ENCODE measurements around the gene PDE10A.
"Not testable (repeated sequence)": the region's sequence is repeated elsewhere in the genome, so short reads cannot be mapped to it uniquely, and the experiment has no call there.

PDE10A gene

DNA sequence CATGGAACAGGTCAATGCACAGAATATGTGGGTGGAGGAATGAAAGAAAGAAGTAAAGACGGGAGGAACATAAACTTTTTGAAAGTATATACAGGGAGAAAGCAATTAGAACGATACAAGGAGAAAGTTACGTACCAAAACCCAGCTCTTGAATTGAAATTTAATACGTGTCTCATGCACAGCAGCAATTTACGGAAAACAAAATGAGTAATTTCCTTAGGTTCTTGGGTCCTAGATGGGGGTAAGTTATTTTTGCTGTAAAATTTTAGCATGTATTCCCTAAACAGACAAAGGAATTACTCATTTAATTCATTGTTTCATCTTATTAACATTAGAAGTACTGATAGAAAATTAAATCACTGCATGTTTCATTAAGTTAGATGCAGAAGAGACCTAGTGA lies 75.8 kb downstream of the PDE10A start:
- DNase-seq (ENCODE audit: low read depth in 2 of 2) = no peak

- DNase-seq (ENCODE audit: low read depth in 2 of 2) = no peak
Observed at GRCh38 chr6:165586706-165587105, 76.3 kb downstream of the PDE10A start.

- DNase-seq (ENCODE audit: low read depth in 2 of 2) = no peak
Observed at GRCh38 chr6:165585060-165585459, 78.0 kb downstream of the PDE10A start.

- no peak for DNase-seq (ENCODE audit: low read depth in 2 of 2)
Observed at GRCh38 chr6:165584541-165584940, 78.5 kb downstream of the PDE10A start.

DNA sequence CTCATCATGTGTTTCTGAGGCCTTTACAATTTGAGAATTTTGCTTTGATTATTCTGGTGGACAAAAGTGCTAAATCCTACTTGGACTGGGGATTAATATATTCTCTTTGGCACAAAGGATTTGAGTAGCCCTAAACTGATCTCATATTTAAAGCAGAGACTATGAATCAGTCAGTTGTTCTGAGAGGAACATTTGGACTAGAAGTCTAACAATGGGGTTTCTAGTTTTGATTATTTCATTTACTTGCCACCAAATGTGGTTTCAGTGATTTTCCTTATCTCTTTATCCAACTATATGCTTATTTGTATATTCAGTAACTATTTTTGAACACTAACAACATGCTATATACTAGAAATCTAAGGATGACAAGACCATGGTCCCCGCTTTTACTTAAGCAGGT lies 81.4 kb downstream of the PDE10A start:
- no peak for DNase-seq (ENCODE audit: low read depth in 2 of 2)

DNA sequence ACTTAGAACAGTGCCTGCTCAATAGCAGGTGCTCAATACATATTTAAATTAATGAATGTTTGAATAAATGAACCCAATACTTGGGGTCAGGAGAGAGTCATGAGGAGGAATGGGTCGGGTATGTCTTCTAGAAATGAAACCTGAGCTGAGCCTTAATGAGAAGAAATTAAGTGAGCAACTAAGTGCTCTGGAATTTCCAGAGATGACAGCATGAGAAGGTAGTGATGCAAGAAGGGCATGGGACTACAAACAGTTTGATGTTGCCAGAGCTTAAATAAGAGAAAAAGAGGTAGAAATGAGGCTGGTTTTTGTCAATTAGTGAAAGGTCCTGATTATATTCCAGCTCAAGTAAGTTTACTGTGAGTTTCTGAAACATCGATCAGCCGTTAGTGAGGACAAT lies 82.9 kb downstream of the PDE10A start:
- DNase-seq (ENCODE audit: low read depth in 2 of 2) = no peak

DNA sequence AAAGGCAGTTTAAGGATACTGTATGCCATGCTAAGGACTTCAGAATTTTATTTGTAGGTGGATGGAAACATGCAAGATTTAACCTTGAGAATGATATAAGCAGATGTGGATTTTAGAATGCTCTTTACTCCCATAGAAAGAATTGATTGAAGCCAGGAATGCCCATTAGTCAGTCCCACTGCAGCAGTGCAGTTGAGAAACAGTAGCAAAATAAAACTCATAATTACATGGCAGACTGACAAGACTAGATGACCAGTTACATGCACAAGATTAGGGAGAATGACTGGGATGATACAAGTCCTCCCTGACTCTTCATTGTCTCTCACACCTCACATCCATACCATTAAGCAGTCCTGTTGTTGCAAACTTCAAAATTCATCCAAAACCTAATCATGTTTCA lies 83.9 kb downstream of the PDE10A start:
- no peak for DNase-seq (ENCODE audit: low read depth in 2 of 2)

GRCh38 chr6:165577556-165577955 lies 85.5 kb downstream of the PDE10A start:
- no peak for DNase-seq (ENCODE audit: low read depth in 2 of 2)

GRCh38 chr6:165575158-165575549 lies 87.9 kb downstream of the PDE10A start:
- DNase-seq (ENCODE audit: low read depth in 2 of 2) = no peak

- DNase-seq (ENCODE audit: low read depth in 2 of 2) = no peak
Observed at GRCh38 chr6:165574220-165575157, 88.6 kb downstream of the PDE10A start.

DNA sequence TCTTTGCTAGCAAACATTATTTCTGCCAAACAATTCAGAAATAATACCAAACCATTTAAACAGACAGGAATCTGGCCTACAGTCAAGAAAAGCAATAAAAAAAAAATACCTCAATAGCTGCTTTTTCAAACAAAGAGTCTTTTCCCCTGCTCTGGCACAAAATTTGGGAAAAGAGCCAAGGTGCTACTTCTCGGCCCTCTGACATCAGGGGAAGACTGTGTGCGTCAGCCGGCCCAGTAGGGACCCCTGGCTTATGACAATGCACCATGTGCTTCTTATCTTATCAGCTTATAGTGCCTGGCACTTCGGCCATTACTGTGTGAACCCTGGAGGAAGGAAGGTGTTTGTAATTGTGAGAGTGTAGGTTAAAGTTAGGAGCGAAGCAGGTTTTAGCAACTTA lies 89.4 kb downstream of the PDE10A start:
- DNase-seq (ENCODE audit: low read depth in 2 of 2) = no peak

DNA sequence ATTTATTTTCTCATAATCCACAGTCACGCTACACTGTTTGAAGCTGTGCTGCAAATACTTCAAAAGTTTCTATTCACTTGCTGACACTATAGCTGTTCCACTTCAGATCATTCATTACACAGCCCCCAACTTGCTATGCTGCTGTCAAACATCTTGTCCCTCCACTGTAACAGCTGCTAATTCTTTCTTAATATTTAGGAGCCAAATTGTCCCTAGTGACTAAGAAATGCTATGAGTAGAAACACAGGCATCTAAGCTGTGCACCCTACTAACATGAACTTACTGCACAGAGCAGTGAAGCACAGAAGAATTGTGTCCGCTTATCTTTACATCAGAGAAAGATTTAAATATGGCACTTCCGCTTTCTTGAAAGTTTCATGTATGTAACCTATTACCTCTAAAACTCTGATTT lies 91.3 kb downstream of the PDE10A start:
- DNase-seq (ENCODE audit: low read depth in 2 of 2) = no peak

GRCh38 chr6:165571068-165571682 lies 91.9 kb downstream of the PDE10A start:
- DNase-seq (ENCODE audit: low read depth in 2 of 2) = no peak

GRCh38 chr6:165568326-165568725 lies 94.7 kb downstream of the PDE10A start:
- DNase-seq (ENCODE audit: low read depth in 2 of 2) = no peak

GRCh38 chr6:165566088-165566828 lies 96.8 kb downstream of the PDE10A start:
- DNase-seq (ENCODE audit: low read depth in 2 of 2) = no peak

GRCh38 chr6:165562421-165563090 lies 100.5 kb downstream of the PDE10A start:
- no peak for DNase-seq (ENCODE audit: low read depth in 2 of 2)

GRCh38 chr6:165559632-165560031 lies 103.4 kb downstream of the PDE10A start:
- no peak for DNase-seq (ENCODE audit: low read depth in 2 of 2)

GRCh38 chr6:165558097-165558496 lies 104.9 kb downstream of the PDE10A start:
- not testable (repeated sequence) for DNase-seq (ENCODE audit: low read depth in 2 of 2)

GRCh38 chr6:165557674-165558073 lies 105.4 kb downstream of the PDE10A start:
- no peak for DNase-seq (ENCODE audit: low read depth in 2 of 2)

- DNase-seq (ENCODE audit: low read depth in 2 of 2) = no peak
Observed at GRCh38 chr6:165556116-165556843, 106.8 kb downstream of the PDE10A start.

DNA sequence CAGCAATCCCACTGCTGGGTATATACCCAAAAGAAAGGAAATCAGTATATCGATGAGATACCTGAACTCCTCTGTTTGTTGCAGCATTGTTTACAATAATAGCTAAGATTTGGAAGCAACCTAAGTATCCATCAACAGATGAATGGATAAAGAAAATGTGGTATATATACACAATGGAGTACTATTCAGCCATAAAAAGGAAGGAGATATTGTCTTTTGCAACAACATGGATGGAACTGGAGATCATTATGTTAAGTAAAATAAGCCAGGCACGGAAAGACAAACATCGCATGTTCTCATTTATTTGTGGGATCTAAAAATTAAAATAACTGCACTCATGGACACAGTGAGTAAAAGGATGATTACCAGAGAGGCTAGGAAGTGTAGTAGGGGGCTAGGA lies 108.4 kb downstream of the PDE10A start:
- not testable (repeated sequence) for DNase-seq (ENCODE audit: low read depth in 2 of 2)

Data from stimulated activated CD4-positive, alpha-beta T cell treated with anti-CD3 and anti-CD28 coated beads, Interleukin-4, amount 100 ng/mL, for 48 hours (primary cell).